Vagina (tissue), 2 donors: ENCODE results near the gene OPRM1. TPM values are rescaled to one million over a fixed set of nuclear protein-coding genes. Genes with fewer than 3 reads are reported as not detected.

Experiments
- DNase-seq, 2 donors: peaks; one replicate each; pipeline ENCODE4 v3.0.0-alpha.2; 2017; ENCODE audit errors: extremely low spot score in 2 of 2
- H3K27ac ChIP-seq: fragments of 200-600 bp; sonication (generic); one replicate; pipeline ENCODE4 v1.5.1; 2019
- H3K27me3 ChIP-seq: fragments of 200-600 bp; sonication (generic); one replicate; pipeline ENCODE4 v1.5.1; 2019
- H3K36me3 ChIP-seq, 2 donors: fragments of 200-600 bp; sonication (generic); one replicate each; pipeline ENCODE4 v1.5.1; 2017 to 2019
- H3K4me1 ChIP-seq: fragments of 200-600 bp; sonication (generic); one replicate; pipeline ENCODE4 v1.5.1; 2019
- H3K4me3 ChIP-seq, 2 donors: fragments of 200-600 bp; sonication (generic); 1 replicate in 1 of 2; 2 replicates in 1 of 2; pipeline ENCODE4 v1.5.1; 2016 to 2019
- H3K9me3 ChIP-seq: fragments of 200-600 bp; sonication (generic); one replicate; pipeline ENCODE4 v1.5.1; 2019
- CTCF ChIP-seq, 3 experiments: fragments of 450-650 bp in 2 of 3; fragments of 200-600 bp in 1 of 3; sonication (generic) in 1 of 3; IDR thresholded peaks; one replicate each; pipeline ENCODE4 v1.5.1; 2017 to 2019; ENCODE audit warnings: antibody characterized with exemption in 3 of 3, mild to moderate bottlenecking in 2 of 3, moderate library complexity in 2 of 3
- POLR2A ChIP-seq, 2 donors: fragments of 450-650 bp; IDR thresholded peaks; one replicate each; pipeline ENCODE4 v1.6.1; 2017; ENCODE audit warnings: antibody characterized with exemption in 2 of 2, mild to moderate bottlenecking in 2 of 2, moderate library complexity in 2 of 2
- POLR2AphosphoS5 ChIP-seq, 2 donors: sonication (generic); formaldehyde crosslinking; IDR thresholded peaks; one replicate each; pipeline ENCODE4 v1.9.0; 2017; ENCODE audit warnings: antibody characterized with exemption in 2 of 2, mild to moderate bottlenecking in 2 of 2, low read depth in 1 of 2; ENCODE audit not compliant: insufficient read depth in 1 of 2
- intact Hi-C: fragments of 100-400 bp; cut with DNase I; formaldehyde crosslinking; loops from one replicate; pipeline ENCODE4 v1.15.1; 2023
- total RNA-seq: library from RNA; depleted of rRNA; stranded (reverse); fragments of >200 nt; gene quantifications from one replicate; pipeline ENCODE4 v1.2.3, GENCODE V29; 2016

Gene OPRM1
- total RNA-seq, 1 donor from 2014 or later: 0.98 TPM

GRCh38 chr6:154001494-154002285 is 37.4 kb upstream of the OPRM1 start:
- intact Hi-C loops: no loop called here
- no peaks in the 10 kb centered on the region for H3K4me1 ChIP-seq
- H3K27me3 ChIP-seq: no peaks in the 10 kb centered on the region
- H3K4me3 ChIP-seq: no peak overlapping the region
- H3K27ac ChIP-seq: no peak overlapping the region
- H3K9me3 ChIP-seq: no peaks in the 10 kb centered on the region
- no peak for TF ChIP-seq POLR2AphosphoS5 (IDR thresholded peaks at IDR 0.05; ENCODE audit: insufficient read depth in 1 of 2, low read depth in 1 of 2)
- no peak for TF ChIP-seq CTCF (IDR thresholded peaks at IDR 0.05)
- TF ChIP-seq POLR2A (IDR thresholded peaks at IDR 0.05): no peak
- no peak for DNase-seq
- H3K36me3 ChIP-seq: no peaks in the 10 kb centered on the region

GRCh38 chr6:154002894-154003293 is 36.1 kb upstream of the OPRM1 start:
- no peaks in the 10 kb centered on the region for H3K4me1 ChIP-seq
- H3K36me3 ChIP-seq: no peaks in the 10 kb centered on the region
- H3K4me3 ChIP-seq: no peak overlapping the region
- no peaks in the 10 kb centered on the region for H3K9me3 ChIP-seq
- no peaks in the 10 kb centered on the region for H3K27me3 ChIP-seq
- no peak overlapping the region for H3K27ac ChIP-seq
- DNase-seq: no peak
- intact Hi-C loops: no loop called here
- no peak for TF ChIP-seq POLR2AphosphoS5 (IDR thresholded peaks at IDR 0.05; ENCODE audit: insufficient read depth in 1 of 2, low read depth in 1 of 2)
- TF ChIP-seq CTCF (IDR thresholded peaks at IDR 0.05): no peak
- no peak for TF ChIP-seq POLR2A (IDR thresholded peaks at IDR 0.05)

- no peaks in the 10 kb centered on the region for H3K27me3 ChIP-seq
- no peaks in the 10 kb centered on the region for H3K36me3 ChIP-seq
- intact Hi-C loops: no loop called here
- TF ChIP-seq POLR2A (IDR thresholded peaks at IDR 0.05): no peak
- TF ChIP-seq CTCF (IDR thresholded peaks at IDR 0.05): no peak
- no peak for TF ChIP-seq POLR2AphosphoS5 (IDR thresholded peaks at IDR 0.05; ENCODE audit: insufficient read depth in 1 of 2, low read depth in 1 of 2)
- H3K4me1 ChIP-seq: no peaks in the 10 kb centered on the region
- no peak for DNase-seq
- no peak overlapping the region for H3K4me3 ChIP-seq
- no peaks in the 10 kb centered on the region for H3K9me3 ChIP-seq
- H3K27ac ChIP-seq: no peak overlapping the region
Observed at GRCh38 chr6:154010371-154010770, 28.7 kb upstream of the OPRM1 start.

- H3K27me3 ChIP-seq: no peaks in the 10 kb centered on the region
- H3K36me3 ChIP-seq: no peaks in the 10 kb centered on the region
- TF ChIP-seq CTCF (IDR thresholded peaks at IDR 0.05): no peak
- TF ChIP-seq POLR2A (IDR thresholded peaks at IDR 0.05): no peak
- no peak for TF ChIP-seq POLR2AphosphoS5 (IDR thresholded peaks at IDR 0.05; ENCODE audit: insufficient read depth in 1 of 2, low read depth in 1 of 2)
- no peak overlapping the region for H3K4me3 ChIP-seq
- no peak overlapping the region for H3K27ac ChIP-seq
- no peaks in the 10 kb centered on the region for H3K9me3 ChIP-seq
- intact Hi-C loops: no loop called here
- H3K4me1 ChIP-seq: no peaks in the 10 kb centered on the region
- no peak for DNase-seq
Observed at GRCh38 chr6:154012852-154013251, 26.2 kb upstream of the OPRM1 start.

GRCh38 chr6:154017786-154018185 is 21.3 kb upstream of the OPRM1 start:
- Histone ChIP-seq H3K27ac (no peak overlapping the region), H3K27me3 (no peaks in the 10 kb centered on the region), H3K9me3 (no peaks in the 10 kb centered on the region), H3K4me1 (no peaks in the 10 kb centered on the region), H3K36me3 (no peaks in the 10 kb centered on the region), H3K4me3 (no peak overlapping the region)
- DNase-seq: no peak
- intact Hi-C loops: no loop called here
- TF ChIP-seq CTCF (IDR thresholded peaks at IDR 0.05) (no peak), POLR2AphosphoS5 (IDR thresholded peaks at IDR 0.05; ENCODE audit: insufficient read depth in 1 of 2, low read depth in 1 of 2) (no peak), POLR2A (IDR thresholded peaks at IDR 0.05) (no peak)
